Astrocyte (in vitro differentiated cells and primary cell): ENCODE data around the gene ENPEP. TPM values are rescaled to one million over a fixed set of nuclear protein-coding genes. Genes with fewer than 3 reads are reported as not detected.

Source experiments
- DNase-seq: peaks from one replicate; pipeline ENCODE4 v3.0.0-alpha.2; 2010; ENCODE audit warnings: low read depth
- FAIRE-seq: peaks from 2 replicates; lab custom pipeline; 2011; peaks lifted over from hg19 to GRCh38; lab: Jason Lieb, UNC
- H2AFZ ChIP-seq: 2 replicates; pipeline ENCODE4 v1.6.0; 2012; ENCODE audit warnings: low read depth, low read length, inconsistent platforms
- H3K27ac ChIP-seq: 2 replicates; pipeline ENCODE4 v1.5.1; 2011; ENCODE audit warnings: low read depth, low read length, inconsistent platforms
- H3K27me3 ChIP-seq: 2 replicates; pipeline ENCODE4 v1.6.0; 2011; ENCODE audit warnings: low read length, inconsistent platforms; ENCODE audit not compliant: insufficient read depth
- H3K36me3 ChIP-seq: 2 replicates; pipeline ENCODE4 v1.5.1; 2011; ENCODE audit warnings: low read length, inconsistent platforms; ENCODE audit not compliant: insufficient read depth
- H3K4me1 ChIP-seq: 2 replicates; pipeline ENCODE4 v1.5.1; 2011; ENCODE audit warnings: low read length, inconsistent platforms; ENCODE audit not compliant: insufficient read depth
- H3K4me2 ChIP-seq: 2 replicates; pipeline ENCODE4 v1.6.0; 2012; ENCODE audit warnings: low read length, inconsistent platforms
- H3K4me3 ChIP-seq: 2 replicates; pipeline ENCODE4 v1.5.1; 2011; ENCODE audit warnings: low read depth, mild to moderate bottlenecking, low read length, inconsistent platforms; ENCODE audit not compliant: insufficient read depth
- H3K79me2 ChIP-seq: 2 replicates; pipeline ENCODE4 v1.6.0; 2012; ENCODE audit warnings: mild to moderate bottlenecking, low read length, inconsistent platforms; ENCODE audit not compliant: insufficient read depth
- H3K9ac ChIP-seq: 2 replicates; pipeline ENCODE4 v1.6.0; 2012; ENCODE audit warnings: mild to moderate bottlenecking, low read length, inconsistent platforms
- H3K9me3 ChIP-seq: 2 replicates; pipeline ENCODE4 v1.5.1; 2012; ENCODE audit warnings: low read depth, mild to moderate bottlenecking, low read length, inconsistent platforms; ENCODE audit not compliant: insufficient read depth
- H4K20me1 ChIP-seq: 2 replicates; pipeline ENCODE4 v1.6.0; 2012; ENCODE audit warnings: low read length, inconsistent platforms; ENCODE audit not compliant: insufficient read depth
- H3K27ac Mint-ChIP-seq: one replicate; pipeline ENCODE4 v1.8.0; 2021; ENCODE audit warnings: mild to moderate bottlenecking, mixed read lengths; ENCODE audit not compliant: unreplicated experiment
- H3K27me3 Mint-ChIP-seq: one replicate; pipeline ENCODE4 v1.8.0; 2021; ENCODE audit warnings: low read depth, mixed read lengths; ENCODE audit not compliant: unreplicated experiment
- H3K36me3 Mint-ChIP-seq: one replicate; pipeline ENCODE4 v1.8.0; 2021; ENCODE audit warnings: low read depth, mixed read lengths; ENCODE audit not compliant: unreplicated experiment
- H3K4me1 Mint-ChIP-seq: one replicate; pipeline ENCODE4 v1.8.0; 2021; ENCODE audit warnings: low read depth, mixed read lengths; ENCODE audit not compliant: unreplicated experiment
- H3K4me3 Mint-ChIP-seq: one replicate; pipeline ENCODE4 v1.8.0; 2021; ENCODE audit warnings: mild to moderate bottlenecking, moderate library complexity, mixed read lengths; ENCODE audit not compliant: unreplicated experiment
- H3K9me3 Mint-ChIP-seq: one replicate; pipeline ENCODE4 v1.8.0; 2021; ENCODE audit warnings: mild to moderate bottlenecking, mixed read lengths; ENCODE audit not compliant: unreplicated experiment
- EZH2 ChIP-seq: IDR thresholded peaks from 2 replicates; pipeline ENCODE4 v1.6.1; 2012; ENCODE audit warnings: mild to moderate bottlenecking, low read length, inconsistent platforms; ENCODE audit not compliant: insufficient read depth
- total RNA-seq: library from RNA; stranded (reverse); gene quantifications from 2 replicates; pipeline ENCODE4 v1.2.1, GENCODE V29; 2021
- TF ChIP-seq, protein P1 (sequence below): IDR thresholded peaks from 2 replicates; pipeline ENCODE4 v1.5.1; 2011; ENCODE audit warnings: low read depth, mild to moderate bottlenecking, inconsistent platforms, low read length, moderate library complexity; ENCODE audit not compliant: insufficient read depth

Gene ENPEP
- total RNA-seq, 1 donor from 2014 or later: 1.7 TPM

GRCh38 chr4:110533940-110534339 is 58.0 kb downstream of the ENPEP start:
- peak overlapping the region; percentile 94 for H3K27ac Mint-ChIP-seq
- peak; percentile 95 for FAIRE-seq
- Histone ChIP-seq H2AFZ (peak overlapping the region; percentile 64), H3K79me2 (no peaks in the 10 kb centered on the region), H3K27ac (peak overlapping the region; percentile 80), H3K4me1 (peaks cover 6% of the 10 kb centered on the region), H3K9me3 (peaks cover 4% of the 10 kb centered on the region), H3K9ac (peak overlapping the region; percentile 42), H3K4me3 (peak overlapping the region; percentile 38), H3K27me3 (no peaks in the 10 kb centered on the region), H3K4me2 (peak overlapping the region; percentile 71), H4K20me1 (no peaks in the 10 kb centered on the region), H3K36me3 (no peaks in the 10 kb centered on the region)
- peaks cover 3% of the 10 kb centered on the region for H3K9me3 Mint-ChIP-seq
- peak; percentile 99 for DNase-seq
- H3K27me3 Mint-ChIP-seq: no peaks in the 10 kb centered on the region
- H3K36me3 Mint-ChIP-seq: no peaks in the 10 kb centered on the region
- peak overlapping the region; percentile 51 for H3K4me3 Mint-ChIP-seq
- H3K4me1 Mint-ChIP-seq: peaks cover 11% of the 10 kb centered on the region
- TF ChIP-seq, protein P1, sequence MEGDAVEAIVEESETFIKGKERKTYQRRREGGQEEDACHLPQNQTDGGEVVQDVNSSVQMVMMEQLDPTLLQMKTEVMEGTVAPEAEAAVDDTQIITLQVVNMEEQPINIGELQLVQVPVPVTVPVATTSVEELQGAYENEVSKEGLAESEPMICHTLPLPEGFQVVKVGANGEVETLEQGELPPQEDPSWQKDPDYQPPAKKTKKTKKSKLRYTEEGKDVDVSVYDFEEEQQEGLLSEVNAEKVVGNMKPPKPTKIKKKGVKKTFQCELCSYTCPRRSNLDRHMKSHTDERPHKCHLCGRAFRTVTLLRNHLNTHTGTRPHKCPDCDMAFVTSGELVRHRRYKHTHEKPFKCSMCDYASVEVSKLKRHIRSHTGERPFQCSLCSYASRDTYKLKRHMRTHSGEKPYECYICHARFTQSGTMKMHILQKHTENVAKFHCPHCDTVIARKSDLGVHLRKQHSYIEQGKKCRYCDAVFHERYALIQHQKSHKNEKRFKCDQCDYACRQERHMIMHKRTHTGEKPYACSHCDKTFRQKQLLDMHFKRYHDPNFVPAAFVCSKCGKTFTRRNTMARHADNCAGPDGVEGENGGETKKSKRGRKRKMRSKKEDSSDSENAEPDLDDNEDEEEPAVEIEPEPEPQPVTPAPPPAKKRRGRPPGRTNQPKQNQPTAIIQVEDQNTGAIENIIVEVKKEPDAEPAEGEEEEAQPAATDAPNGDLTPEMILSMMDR: no peak
- no peak for TF ChIP-seq EZH2

DNA sequence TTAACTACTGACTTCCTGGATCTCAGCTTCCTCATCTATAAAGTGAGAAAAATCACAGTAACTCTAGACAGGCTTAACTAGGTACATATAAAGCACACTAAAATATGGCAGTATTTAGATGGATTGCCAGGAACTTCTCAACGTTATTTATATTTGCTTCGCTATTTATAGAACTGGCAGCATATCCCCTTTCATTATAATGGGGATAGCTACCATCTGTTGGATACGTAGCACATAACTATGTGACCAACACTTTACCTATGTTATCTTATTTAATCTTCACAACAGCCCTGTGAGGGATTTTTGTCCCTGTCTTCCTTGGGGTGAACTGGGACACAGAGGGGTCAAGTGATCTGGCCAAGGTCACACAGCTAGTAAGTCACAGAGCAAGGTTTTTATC is 64.6 kb downstream of the ENPEP start:
- Histone ChIP-seq H2AFZ (no peak overlapping the region), H4K20me1 (no peaks in the 10 kb centered on the region), H3K4me2 (peak overlapping the region; percentile 55), H3K9me3 (peaks cover 4% of the 10 kb centered on the region), H3K27me3 (no peaks in the 10 kb centered on the region), H3K79me2 (no peaks in the 10 kb centered on the region), H3K9ac (peak overlapping the region; percentile 23), H3K36me3 (no peaks in the 10 kb centered on the region), H3K4me3 (no peak overlapping the region), H3K4me1 (peaks cover 4% of the 10 kb centered on the region), H3K27ac (peak overlapping the region; percentile 64)
- peak; percentile 42 for DNase-seq
- FAIRE-seq: no peak
- no peak for TF ChIP-seq EZH2
- Mint-ChIP-seq H3K27me3 (no peaks in the 10 kb centered on the region), H3K4me1 (no peaks in the 10 kb centered on the region), H3K9me3 (peaks cover 3% of the 10 kb centered on the region), H3K36me3 (no peaks in the 10 kb centered on the region), H3K4me3 (no peak overlapping the region), H3K27ac (no peak overlapping the region)

- Mint-ChIP-seq H3K27me3 (no peaks in the 10 kb centered on the region), H3K4me3 (no peak overlapping the region), H3K27ac (no peak overlapping the region), H3K36me3 (no peaks in the 10 kb centered on the region), H3K9me3 (peaks cover 3% of the 10 kb centered on the region), H3K4me1 (no peaks in the 10 kb centered on the region)
- Histone ChIP-seq H3K9ac (peak overlapping the region; percentile 23), H3K27ac (peak overlapping the region; percentile 64), H3K36me3 (no peaks in the 10 kb centered on the region), H3K27me3 (no peaks in the 10 kb centered on the region), H4K20me1 (no peaks in the 10 kb centered on the region), H3K4me2 (peak overlapping the region; percentile 55), H3K9me3 (peaks cover 4% of the 10 kb centered on the region), H3K4me1 (peaks cover 4% of the 10 kb centered on the region), H3K4me3 (no peak overlapping the region), H3K79me2 (no peaks in the 10 kb centered on the region), H2AFZ (no peak overlapping the region)
- FAIRE-seq (no peak), DNase-seq (peak; percentile 88)
- no peak for TF ChIP-seq EZH2
- TF ChIP-seq, protein P1: no peak
Observed at GRCh38 chr4:110540982-110541451, 65.1 kb downstream of the ENPEP start.
